ENCODE measurements around the gene FXYD7.

The FXYD7 gene

GRCh38 chr19:35094656-35095055 lies 48.4 kb upstream of the FXYD7 start:
- Histone ChIP-seq H3K4me3 (replicated peaks; ENCODE audit: insufficient read depth, low read length) (no peak overlapping the region), H3K27ac (replicated peaks) (no peak overlapping the region), H3K27me3 (ENCODE audit: insufficient read depth, poor library complexity, severe bottlenecking) (no peaks in the 10 kb centered on the region)
- TF ChIP-seq GABPA (IDR thresholded peaks at IDR 0.05; ENCODE audit: low read depth) (no peak), SPI1 (IDR thresholded peaks at IDR 0.05; ENCODE audit: borderline replicate concordance, low read depth) (no peak), REST (IDR thresholded peaks at IDR 0.05; ENCODE audit: insufficient replicate concordance, low read depth) (no peak), POLR2AphosphoS5 (IDR thresholded peaks at IDR 0.05; ENCODE audit: low read depth) (no peak)
- TF ChIP-seq, protein P1, sequence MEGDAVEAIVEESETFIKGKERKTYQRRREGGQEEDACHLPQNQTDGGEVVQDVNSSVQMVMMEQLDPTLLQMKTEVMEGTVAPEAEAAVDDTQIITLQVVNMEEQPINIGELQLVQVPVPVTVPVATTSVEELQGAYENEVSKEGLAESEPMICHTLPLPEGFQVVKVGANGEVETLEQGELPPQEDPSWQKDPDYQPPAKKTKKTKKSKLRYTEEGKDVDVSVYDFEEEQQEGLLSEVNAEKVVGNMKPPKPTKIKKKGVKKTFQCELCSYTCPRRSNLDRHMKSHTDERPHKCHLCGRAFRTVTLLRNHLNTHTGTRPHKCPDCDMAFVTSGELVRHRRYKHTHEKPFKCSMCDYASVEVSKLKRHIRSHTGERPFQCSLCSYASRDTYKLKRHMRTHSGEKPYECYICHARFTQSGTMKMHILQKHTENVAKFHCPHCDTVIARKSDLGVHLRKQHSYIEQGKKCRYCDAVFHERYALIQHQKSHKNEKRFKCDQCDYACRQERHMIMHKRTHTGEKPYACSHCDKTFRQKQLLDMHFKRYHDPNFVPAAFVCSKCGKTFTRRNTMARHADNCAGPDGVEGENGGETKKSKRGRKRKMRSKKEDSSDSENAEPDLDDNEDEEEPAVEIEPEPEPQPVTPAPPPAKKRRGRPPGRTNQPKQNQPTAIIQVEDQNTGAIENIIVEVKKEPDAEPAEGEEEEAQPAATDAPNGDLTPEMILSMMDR (IDR thresholded peaks at IDR 0.05; ENCODE audit: insufficient read depth, low read length), result no peak
- no peak for DNase-seq (ENCODE audit: low read depth in 1 of 2, low spot score in 1 of 2)

GRCh38 chr19:35095667-35096368 lies 47.2 kb upstream of the FXYD7 start:
- DNase-seq (ENCODE audit: low read depth in 1 of 2, low spot score in 1 of 2), result no peak
- TF ChIP-seq POLR2AphosphoS5 (IDR thresholded peaks at IDR 0.05; ENCODE audit: low read depth), result no peak
- TF ChIP-seq REST (IDR thresholded peaks at IDR 0.05; ENCODE audit: insufficient replicate concordance, low read depth), result no peak
- TF ChIP-seq, protein P1 (IDR thresholded peaks at IDR 0.05; ENCODE audit: insufficient read depth, low read length), result no peak
- no peak for TF ChIP-seq SPI1 (IDR thresholded peaks at IDR 0.05; ENCODE audit: borderline replicate concordance, low read depth)
- TF ChIP-seq GABPA (IDR thresholded peaks at IDR 0.05; ENCODE audit: low read depth), result no peak
- H3K4me3 ChIP-seq (replicated peaks; ENCODE audit: insufficient read depth, low read length), result no peak overlapping the region
- no peak overlapping the region for H3K27ac ChIP-seq (replicated peaks)
- H3K27me3 ChIP-seq (ENCODE audit: insufficient read depth, poor library complexity, severe bottlenecking), result no peaks in the 10 kb centered on the region

GRCh38 chr19:35098413-35099049 lies 44.5 kb upstream of the FXYD7 start:
- TF ChIP-seq REST (IDR thresholded peaks at IDR 0.05; ENCODE audit: insufficient replicate concordance, low read depth) (no peak), GABPA (IDR thresholded peaks at IDR 0.05; ENCODE audit: low read depth) (no peak), SPI1 (IDR thresholded peaks at IDR 0.05; ENCODE audit: borderline replicate concordance, low read depth) (no peak), POLR2AphosphoS5 (IDR thresholded peaks at IDR 0.05; ENCODE audit: low read depth) (no peak)
- TF ChIP-seq, protein P1 (IDR thresholded peaks at IDR 0.05; ENCODE audit: insufficient read depth, low read length), result no peak
- no peak overlapping the region for H3K4me3 ChIP-seq (replicated peaks; ENCODE audit: insufficient read depth, low read length)
- DNase-seq (ENCODE audit: low read depth in 1 of 2, low spot score in 1 of 2), result no peak
- no peaks in the 10 kb centered on the region for H3K27me3 ChIP-seq (ENCODE audit: insufficient read depth, poor library complexity, severe bottlenecking)
- no peak overlapping the region for H3K27ac ChIP-seq (replicated peaks)
